ENCODE data around the gene FAR2. TPM values are rescaled to one million over a fixed set of nuclear protein-coding genes. Genes with fewer than 3 reads are reported as not detected.

FAR2 gene
- polyA plus RNA-seq, 3 donors = 14.8 to 38.0 (median 35.8) TPM

DNA sequence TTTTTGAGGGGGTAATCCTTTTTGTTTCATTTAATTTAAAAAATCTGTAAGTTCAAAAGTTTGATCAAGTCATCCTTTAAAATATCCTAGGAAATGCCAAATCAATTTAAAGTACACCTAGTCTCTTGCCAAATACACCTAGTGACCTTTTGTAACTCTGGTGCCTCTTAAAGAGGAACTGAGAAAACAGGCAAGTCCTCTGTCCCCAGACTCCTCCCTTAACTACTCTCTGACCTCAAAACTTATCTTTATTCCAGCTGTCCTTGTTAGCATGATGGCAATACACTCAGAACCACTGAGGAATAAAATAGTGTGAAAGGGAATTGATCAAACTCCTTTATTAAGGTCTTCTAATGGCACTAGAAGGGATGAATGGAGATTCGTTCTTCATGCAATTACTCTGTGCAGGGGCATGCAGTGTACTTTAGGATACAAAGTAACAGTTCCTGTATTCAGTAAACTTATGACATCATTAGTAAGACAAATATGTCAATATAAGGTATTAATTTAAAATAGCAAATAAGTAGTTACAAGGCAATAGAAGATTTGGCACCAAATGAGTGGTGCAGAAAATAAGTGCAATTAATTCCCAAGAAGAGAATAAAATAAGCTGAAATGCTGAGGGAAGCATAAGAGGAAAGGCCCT lies 3.3 kb downstream of the FAR2 start:
- Histone ChIP-seq H3K9ac (ENCODE audit: insufficient read depth, low read length, poor library complexity, severe bottlenecking) (no peak overlapping the region), H3K4me2 (replicated peaks; ENCODE audit: extremely low read depth, low read length, poor library complexity, severe bottlenecking) (peak overlapping the region; percentile 38)

GRCh38 chr12:29152981-29153630 lies 4.0 kb downstream of the FAR2 start:
- Histone ChIP-seq H3K4me3 (replicated peaks in 1 of 3; ENCODE audit: low read depth in 2 of 3, low read length in 3 of 3) (peak overlapping the region in 1 of 3 experiments; percentile 22), H4K20me1 (ENCODE audit: insufficient read depth, low read length) (no peaks in the 10 kb centered on the region), H2AFZ (ENCODE audit: insufficient read depth, low read depth, low read length, poor library complexity, severe bottlenecking) (peak overlapping the region; percentile 18), H3K27ac (ENCODE audit: low read depth in 1 of 2, low read length in 2 of 2) (peak overlapping the region; percentile 49 to 66), H3K4me1 (ENCODE audit: control insufficient read depth in 1 of 2, insufficient read depth in 2 of 2, low read length in 2 of 2) (peaks cover 70 to 81% of the 10 kb centered on the region in 2 donors), H3K36me3 (replicated peaks in 1 of 2; ENCODE audit: control insufficient read depth in 1 of 2, insufficient read depth in 2 of 2, low read length in 2 of 2) (no peaks in the 10 kb centered on the region), H3K9me3 (replicated peaks in 1 of 2; ENCODE audit: control insufficient read depth in 1 of 2, insufficient read depth in 1 of 2, low read length in 2 of 2) (no peaks in the 10 kb centered on the region), H3K4me2 (replicated peaks; ENCODE audit: extremely low read depth, low read length, poor library complexity, severe bottlenecking) (peak overlapping the region; percentile 38), H3K27me3 (ENCODE audit: control insufficient read depth in 2 of 2, insufficient read depth in 2 of 2, low read length in 2 of 2) (no peaks in the 10 kb centered on the region), H3K9ac (ENCODE audit: insufficient read depth, low read length, poor library complexity, severe bottlenecking) (no peak overlapping the region), H3K79me2 (ENCODE audit: insufficient read depth, low read length) (peaks cover 89% of the 10 kb centered on the region)
- Mint-ChIP-seq H3K9me3 (no peaks in the 10 kb centered on the region), H3K36me3 (peaks cover 4% of the 10 kb centered on the region in 2 donors), H3K27ac (peak overlapping the region; percentile 71 to 94 (median 92)), H3K27me3 (ENCODE audit: low read depth in 3 of 3) (peaks cover 0 to 4% (median 3%) of the 10 kb centered on the region in 3 donors), H3K4me3 (peak overlapping the region; percentile 44 to 77), H3K4me1 (peaks cover 66% of the 10 kb centered on the region)
- WGBS (ENCODE audit: insufficient coverage) = 33% methylated on average over 3 of the region's 4 CpGs
- TF ChIP-seq, protein P1, sequence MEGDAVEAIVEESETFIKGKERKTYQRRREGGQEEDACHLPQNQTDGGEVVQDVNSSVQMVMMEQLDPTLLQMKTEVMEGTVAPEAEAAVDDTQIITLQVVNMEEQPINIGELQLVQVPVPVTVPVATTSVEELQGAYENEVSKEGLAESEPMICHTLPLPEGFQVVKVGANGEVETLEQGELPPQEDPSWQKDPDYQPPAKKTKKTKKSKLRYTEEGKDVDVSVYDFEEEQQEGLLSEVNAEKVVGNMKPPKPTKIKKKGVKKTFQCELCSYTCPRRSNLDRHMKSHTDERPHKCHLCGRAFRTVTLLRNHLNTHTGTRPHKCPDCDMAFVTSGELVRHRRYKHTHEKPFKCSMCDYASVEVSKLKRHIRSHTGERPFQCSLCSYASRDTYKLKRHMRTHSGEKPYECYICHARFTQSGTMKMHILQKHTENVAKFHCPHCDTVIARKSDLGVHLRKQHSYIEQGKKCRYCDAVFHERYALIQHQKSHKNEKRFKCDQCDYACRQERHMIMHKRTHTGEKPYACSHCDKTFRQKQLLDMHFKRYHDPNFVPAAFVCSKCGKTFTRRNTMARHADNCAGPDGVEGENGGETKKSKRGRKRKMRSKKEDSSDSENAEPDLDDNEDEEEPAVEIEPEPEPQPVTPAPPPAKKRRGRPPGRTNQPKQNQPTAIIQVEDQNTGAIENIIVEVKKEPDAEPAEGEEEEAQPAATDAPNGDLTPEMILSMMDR (IDR thresholded peaks at IDR 0.05) = no peak
- DNase-seq = no peak
- intact Hi-C loops (cut with micrococcal nuclease) = loop anchor here (10.0 kb wide), 3 partner anchors 52 to 92 kb away; no protein-coding TSS in a partner anchor

More for the DNA sequence above, 3.3 kb downstream of the FAR2 start:
- Mint-ChIP-seq H3K4me1 (peaks cover 66% of the 10 kb centered on the region), H3K36me3 (peaks cover 4% of the 10 kb centered on the region in 2 donors), H3K27me3 (ENCODE audit: low read depth in 3 of 3) (peaks cover 0 to 4% (median 3%) of the 10 kb centered on the region in 3 donors), H3K27ac (peak overlapping the region; percentile 71 to 94 (median 92)), H3K9me3 (no peaks in the 10 kb centered on the region), H3K4me3 (peak overlapping the region in 1 of 2 donors; percentile 36)
- peaks cover 68 to 78% of the 10 kb centered on the region in 2 donors for H3K4me1 ChIP-seq (ENCODE audit: control insufficient read depth in 1 of 2, insufficient read depth in 2 of 2, low read length in 2 of 2)
- no peaks in the 10 kb centered on the region for H3K9me3 ChIP-seq (replicated peaks in 1 of 2; ENCODE audit: control insufficient read depth in 1 of 2, insufficient read depth in 1 of 2, low read length in 2 of 2)
- no peaks in the 10 kb centered on the region for H3K36me3 ChIP-seq (replicated peaks in 1 of 2; ENCODE audit: control insufficient read depth in 1 of 2, insufficient read depth in 2 of 2, low read length in 2 of 2)
- peak; percentile 38 to 70 (median 65) for DNase-seq
- H2AFZ ChIP-seq (ENCODE audit: insufficient read depth, low read depth, low read length, poor library complexity, severe bottlenecking) = no peak overlapping the region
- intact Hi-C loops (cut with micrococcal nuclease) = loop anchor here (10.0 kb wide), 3 partner anchors 52 to 92 kb away; no protein-coding TSS in a partner anchor
- H3K27me3 ChIP-seq (ENCODE audit: control insufficient read depth in 2 of 2, insufficient read depth in 2 of 2, low read length in 2 of 2) = no peaks in the 10 kb centered on the region
- WGBS (ENCODE audit: insufficient coverage) = no CpG with 5 or more reads among the region's 1 CpG
- H4K20me1 ChIP-seq (ENCODE audit: insufficient read depth, low read length) = no peaks in the 10 kb centered on the region
- peaks cover 85% of the 10 kb centered on the region for H3K79me2 ChIP-seq (ENCODE audit: insufficient read depth, low read length)
- TF ChIP-seq, protein P1 (IDR thresholded peaks at IDR 0.05) = no peak
- peak overlapping the region in 1 of 3 experiments; percentile 22 for H3K4me3 ChIP-seq (replicated peaks in 1 of 3; ENCODE audit: low read depth in 2 of 3, low read length in 3 of 3)
- peak overlapping the region in 1 of 2 donors; percentile 66 for H3K27ac ChIP-seq (ENCODE audit: low read depth in 1 of 2, low read length in 2 of 2)

Data from CD14-positive monocyte (primary cell).